Activated CD8-positive, alpha-beta T cell treated with anti-CD3 and anti-CD28 coated beads, Interleukin-2, amount 10 ng/mL, durations not matched to agents 7 days and 5 days (primary cell): ENCODE results near the gene FANCB. TPM values are rescaled to one million over a fixed set of nuclear protein-coding genes. Genes with fewer than 3 reads are reported as not detected.

Source experiments
- ATAC-seq: fragments of 150-1000 bp; cut with Tn5 transposase; one replicate; pipeline ENCODE4 v1.10.0; 2021; ENCODE audit warnings: moderate library complexity
- CTCF ChIA-PET: fragments of 350-600 bp; sonication (Branson Sonifier 250); formaldehyde crosslinking; loops from one replicate; lab custom pipeline; 2021; ENCODE audit warnings: antibody characterized with exemption; lab: Charles Lee
- POLR2A ChIA-PET: fragments of 350-600 bp; sonication (Branson Sonifier 250); formaldehyde crosslinking; loops from one replicate; lab custom pipeline; 2021; ENCODE audit warnings: antibody characterized with exemption; lab: Charles Lee
- DNase-seq: peaks from one replicate; pipeline ENCODE4 v3.0.0-alpha.2; 2020
- H3K27ac Mint-ChIP-seq: one replicate; pipeline ENCODE4 v1.8.0; 2021; ENCODE audit warnings: mild to moderate bottlenecking, mixed read lengths
- H3K27me3 Mint-ChIP-seq: one replicate; pipeline ENCODE4 v1.8.0; 2021; ENCODE audit warnings: low read depth, mixed read lengths
- H3K36me3 Mint-ChIP-seq: one replicate; pipeline ENCODE4 v1.8.0; 2021; ENCODE audit warnings: low read depth, mixed read lengths
- H3K4me1 Mint-ChIP-seq: one replicate; pipeline ENCODE4 v1.8.0; 2021; ENCODE audit warnings: low read depth, mixed read lengths
- H3K4me3 Mint-ChIP-seq: one replicate; pipeline ENCODE4 v1.8.0; 2021; ENCODE audit warnings: mild to moderate bottlenecking, mixed read lengths
- H3K9me3 Mint-ChIP-seq: one replicate; pipeline ENCODE4 v1.8.0; 2022; ENCODE audit warnings: mixed read lengths; ENCODE audit not compliant: insufficient read depth
- total RNA-seq, 2 experiments: library from RNA; stranded (reverse); gene quantifications; one replicate each; pipeline ENCODE4 v1.2.3, GENCODE V29; 2021

Gene FANCB
- total RNA-seq, 2 experiments from 2014 or later, result 12.8 to 14.6 TPM

GRCh38 chrX:14832151-14832550, 40.7 kb downstream of the FANCB start:
- H3K27ac Mint-ChIP-seq, result no peak overlapping the region
- H3K36me3 Mint-ChIP-seq, result peaks cover 32% of the 10 kb centered on the region
- no peaks in the 10 kb centered on the region for H3K27me3 Mint-ChIP-seq
- no peak for ATAC-seq
- H3K4me1 Mint-ChIP-seq, result no peaks in the 10 kb centered on the region
- ChIA-PET POLR2A (no interaction called here), CTCF (no interaction called here)
- H3K9me3 Mint-ChIP-seq, result no peaks in the 10 kb centered on the region
- H3K4me3 Mint-ChIP-seq, result no peak overlapping the region
- DNase-seq, result no peak

- H3K27ac Mint-ChIP-seq, result no peak overlapping the region
- no peak overlapping the region for H3K4me3 Mint-ChIP-seq
- ChIA-PET CTCF (no interaction called here), POLR2A (no interaction called here)
- ATAC-seq (no peak), DNase-seq (no peak)
- H3K9me3 Mint-ChIP-seq, result no peaks in the 10 kb centered on the region
- peaks cover 18% of the 10 kb centered on the region for H3K36me3 Mint-ChIP-seq
- no peaks in the 10 kb centered on the region for H3K27me3 Mint-ChIP-seq
- H3K4me1 Mint-ChIP-seq, result no peaks in the 10 kb centered on the region
Measured at GRCh38 chrX:14829643-14830042, 43.2 kb downstream of the FANCB start.

- Mint-ChIP-seq H3K27ac (no peak overlapping the region), H3K27me3 (no peaks in the 10 kb centered on the region), H3K4me3 (no peak overlapping the region), H3K36me3 (peaks cover 10% of the 10 kb centered on the region), H3K4me1 (no peaks in the 10 kb centered on the region), H3K9me3 (no peaks in the 10 kb centered on the region)
- no peak for ATAC-seq
- ChIA-PET CTCF (no interaction called here), POLR2A (no interaction called here)
- no peak for DNase-seq
Measured at GRCh38 chrX:14826319-14826718, 46.5 kb downstream of the FANCB start.

- H3K27ac Mint-ChIP-seq, result no peak overlapping the region
- H3K4me3 Mint-ChIP-seq, result no peak overlapping the region
- POLR2A ChIA-PET, result no interaction called here
- no peaks in the 10 kb centered on the region for H3K9me3 Mint-ChIP-seq
- no peaks in the 10 kb centered on the region for H3K27me3 Mint-ChIP-seq
- no peak for DNase-seq
- CTCF ChIA-PET, result no interaction called here
- ATAC-seq, result no peak
- H3K4me1 Mint-ChIP-seq, result no peaks in the 10 kb centered on the region
- H3K36me3 Mint-ChIP-seq, result peaks cover 10% of the 10 kb centered on the region
Measured at GRCh38 chrX:14825851-14826250, 47.0 kb downstream of the FANCB start.

GRCh38 chrX:14819769-14820168, 53.1 kb downstream of the FANCB start:
- Mint-ChIP-seq H3K4me3 (no peak overlapping the region), H3K36me3 (no peaks in the 10 kb centered on the region), H3K4me1 (no peaks in the 10 kb centered on the region), H3K27ac (no peak overlapping the region), H3K9me3 (no peaks in the 10 kb centered on the region), H3K27me3 (no peaks in the 10 kb centered on the region)
- ATAC-seq (no peak), DNase-seq (no peak)
- ChIA-PET CTCF (no interaction called here), POLR2A (interaction anchor here (0.6 kb wide), 1 partner anchor 31 kb away, joined by 4 read pairs; no protein-coding TSS in a partner anchor)

- H3K4me1 Mint-ChIP-seq, result no peaks in the 10 kb centered on the region
- no peak for DNase-seq
- ChIA-PET CTCF (no interaction called here), POLR2A (no interaction called here)
- H3K9me3 Mint-ChIP-seq, result no peaks in the 10 kb centered on the region
- H3K4me3 Mint-ChIP-seq, result no peak overlapping the region
- no peak for ATAC-seq
- no peak overlapping the region for H3K27ac Mint-ChIP-seq
- no peaks in the 10 kb centered on the region for H3K27me3 Mint-ChIP-seq
- no peaks in the 10 kb centered on the region for H3K36me3 Mint-ChIP-seq
Measured at GRCh38 chrX:14817571-14817970, 55.3 kb downstream of the FANCB start.

- DNase-seq, result no peak
- POLR2A ChIA-PET, result no interaction called here
- no peak overlapping the region for H3K4me3 Mint-ChIP-seq
- no peaks in the 10 kb centered on the region for H3K27me3 Mint-ChIP-seq
- CTCF ChIA-PET, result no interaction called here
- no peak overlapping the region for H3K27ac Mint-ChIP-seq
- no peaks in the 10 kb centered on the region for H3K9me3 Mint-ChIP-seq
- no peaks in the 10 kb centered on the region for H3K36me3 Mint-ChIP-seq
- ATAC-seq, result no peak
- peaks cover 8% of the 10 kb centered on the region for H3K4me1 Mint-ChIP-seq
Measured at GRCh38 chrX:14802943-14803710, 69.7 kb downstream of the FANCB start.

- no peak for DNase-seq
- ChIA-PET POLR2A (no interaction called here), CTCF (no interaction called here)
- Mint-ChIP-seq H3K9me3 (no peaks in the 10 kb centered on the region), H3K27me3 (no peaks in the 10 kb centered on the region), H3K27ac (no peak overlapping the region), H3K4me3 (no peak overlapping the region), H3K36me3 (no peaks in the 10 kb centered on the region), H3K4me1 (peaks cover 8% of the 10 kb centered on the region)
- no peak for ATAC-seq
Measured at GRCh38 chrX:14801136-14801535, 71.7 kb downstream of the FANCB start.

GRCh38 chrX:14798805-14799397, 74.0 kb downstream of the FANCB start:
- H3K9me3 Mint-ChIP-seq, result no peaks in the 10 kb centered on the region
- no peak for DNase-seq
- no peak overlapping the region for H3K27ac Mint-ChIP-seq
- ChIA-PET CTCF (interaction anchor here (0.6 kb wide), 1 partner anchor 90 kb away, joined by 3 read pairs; no protein-coding TSS in a partner anchor), POLR2A (no interaction called here)
- peaks cover 4% of the 10 kb centered on the region for H3K36me3 Mint-ChIP-seq
- H3K4me1 Mint-ChIP-seq, result peaks cover 8% of the 10 kb centered on the region
- H3K27me3 Mint-ChIP-seq, result no peaks in the 10 kb centered on the region
- ATAC-seq, result no peak
- H3K4me3 Mint-ChIP-seq, result no peak overlapping the region

Other genes with a start within 250 kb of the FANCB start
- gene MOSPD2, start 352 bp upstream of the FANCB start, total RNA-seq, result 10 to 100 TPM in 1 of 2 experiments, 1 to 10 TPM in 1; 9.0 to 10.5 TPM